ENCODE data around the gene TEK. TPM values are rescaled to one million over a fixed set of nuclear protein-coding genes. Genes with fewer than 3 reads are reported as not detected.

Gene TEK
- total RNA-seq, 2 experiments from 2014 or later: not detected

- Mint-ChIP-seq H3K4me1 (no peaks in the 10 kb centered on the region), H3K27me3 (peaks cover 8% of the 10 kb centered on the region), H3K4me3 (no peak overlapping the region), H3K27ac (no peak overlapping the region), H3K9me3 (ENCODE audit: low read depth) (no peaks in the 10 kb centered on the region), H3K36me3 (no peaks in the 10 kb centered on the region)
- ATAC-seq: no peak
- CTCF ChIA-PET: interaction anchor here (0.8 kb wide), 1 partner anchor 374 kb away, joined by 3 read pairs; no protein-coding TSS in a partner anchor
- no peak for DNase-seq
These were observed 139.7 kb downstream of the TEK start for GRCh38 chr9:27248702-27249101.

GRCh38 chr9:27258662-27259061, 149.6 kb downstream of the TEK start:
- Mint-ChIP-seq H3K4me3 (no peak overlapping the region), H3K27ac (no peak overlapping the region), H3K27me3 (no peaks in the 10 kb centered on the region), H3K9me3 (ENCODE audit: low read depth) (no peaks in the 10 kb centered on the region), H3K4me1 (no peaks in the 10 kb centered on the region), H3K36me3 (no peaks in the 10 kb centered on the region)
- DNase-seq: no peak
- no peak for ATAC-seq
- CTCF ChIA-PET: no interaction called here

- peaks cover 2% of the 10 kb centered on the region for H3K27me3 Mint-ChIP-seq
- H3K4me3 Mint-ChIP-seq: no peak overlapping the region
- ATAC-seq (no peak), DNase-seq (no peak)
- H3K36me3 Mint-ChIP-seq: no peaks in the 10 kb centered on the region
- H3K9me3 Mint-ChIP-seq (ENCODE audit: low read depth): no peaks in the 10 kb centered on the region
- CTCF ChIA-PET: no interaction called here
- no peak overlapping the region for H3K27ac Mint-ChIP-seq
- no peaks in the 10 kb centered on the region for H3K4me1 Mint-ChIP-seq
These were observed 151.9 kb downstream of the TEK start for GRCh38 chr9:27260789-27261516.

- Mint-ChIP-seq H3K4me3 (no peak overlapping the region), H3K27ac (no peak overlapping the region), H3K9me3 (ENCODE audit: low read depth) (no peaks in the 10 kb centered on the region), H3K27me3 (peaks cover 2% of the 10 kb centered on the region), H3K4me1 (no peaks in the 10 kb centered on the region), H3K36me3 (no peaks in the 10 kb centered on the region)
- CTCF ChIA-PET: no interaction called here
- ATAC-seq (no peak), DNase-seq (no peak)
These were observed 152.6 kb downstream of the TEK start for GRCh38 chr9:27261517-27262211.

GRCh38 chr9:27272103-27272502, 163.1 kb downstream of the TEK start:
- CTCF ChIA-PET: interaction anchor here (1.6 kb wide), 1 partner anchor 9 kb away, joined by 3 read pairs; no protein-coding TSS in a partner anchor
- no peak for ATAC-seq

GRCh38 chr9:27273186-27273585, 164.2 kb downstream of the TEK start:
- CTCF ChIA-PET: no interaction called here
- DNase-seq: no peak
- no peak overlapping the region for H3K27ac Mint-ChIP-seq

More at GRCh38 chr9:27272103-27272502, 163.1 kb downstream of the TEK start:
- Mint-ChIP-seq H3K9me3 (ENCODE audit: low read depth) (no peaks in the 10 kb centered on the region), H3K27ac (no peak overlapping the region), H3K4me1 (peaks cover 2% of the 10 kb centered on the region), H3K36me3 (no peaks in the 10 kb centered on the region), H3K4me3 (no peak overlapping the region), H3K27me3 (peaks cover 6% of the 10 kb centered on the region)
- no peak for DNase-seq

GRCh38 chr9:27276193-27277030, 167.4 kb downstream of the TEK start:
- CTCF ChIA-PET: interaction anchor here (0.8 to 1.0 kb wide), 2 partner anchors 110 to 240 kb away, joined by 3 read pairs; no protein-coding TSS in a partner anchor
- no peaks in the 10 kb centered on the region for H3K9me3 Mint-ChIP-seq (ENCODE audit: low read depth)

More at GRCh38 chr9:27273186-27273585, 164.2 kb downstream of the TEK start:
- H3K4me3 Mint-ChIP-seq: no peak overlapping the region
- H3K27me3 Mint-ChIP-seq: peaks cover 9% of the 10 kb centered on the region
- no peaks in the 10 kb centered on the region for H3K9me3 Mint-ChIP-seq (ENCODE audit: low read depth)
- ATAC-seq: no peak
- H3K36me3 Mint-ChIP-seq: no peaks in the 10 kb centered on the region
- H3K4me1 Mint-ChIP-seq: peaks cover 2% of the 10 kb centered on the region

GRCh38 chr9:27278374-27278773, 169.3 kb downstream of the TEK start:
- H3K4me1 Mint-ChIP-seq: peaks cover 2% of the 10 kb centered on the region
- no peak overlapping the region for H3K4me3 Mint-ChIP-seq
- H3K27me3 Mint-ChIP-seq: peaks cover 11% of the 10 kb centered on the region
- ATAC-seq (no peak), DNase-seq (no peak)
- no peak overlapping the region for H3K27ac Mint-ChIP-seq
- no peaks in the 10 kb centered on the region for H3K36me3 Mint-ChIP-seq
- CTCF ChIA-PET: no interaction called here
- H3K9me3 Mint-ChIP-seq (ENCODE audit: low read depth): no peaks in the 10 kb centered on the region

More at GRCh38 chr9:27276193-27277030, 167.4 kb downstream of the TEK start:
- Mint-ChIP-seq H3K36me3 (no peaks in the 10 kb centered on the region), H3K27ac (no peak overlapping the region), H3K27me3 (peaks cover 15% of the 10 kb centered on the region), H3K4me1 (peaks cover 2% of the 10 kb centered on the region), H3K4me3 (no peak overlapping the region)
- no peak for DNase-seq
- no peak for ATAC-seq

GRCh38 chr9:27279611-27280010, 170.6 kb downstream of the TEK start:
- H3K4me1 Mint-ChIP-seq: peaks cover 2% of the 10 kb centered on the region

More at GRCh38 chr9:27279611-27280010, 170.6 kb downstream of the TEK start:
- H3K27ac Mint-ChIP-seq: no peak overlapping the region
- CTCF ChIA-PET: interaction anchor here (0.8 kb wide), 1 partner anchor 482 kb away, joined by 3 read pairs; no protein-coding TSS in a partner anchor
- ATAC-seq: no peak
- H3K27me3 Mint-ChIP-seq: peaks cover 11% of the 10 kb centered on the region
- H3K4me3 Mint-ChIP-seq: no peak overlapping the region
- DNase-seq: no peak
- no peaks in the 10 kb centered on the region for H3K36me3 Mint-ChIP-seq
- no peaks in the 10 kb centered on the region for H3K9me3 Mint-ChIP-seq (ENCODE audit: low read depth)

Other genes with a start within 250 kb of the TEK start
- 10 to 100 TPM; 18.0 to 18.1 TPM for gene CAAP1, start 216.4 kb upstream of the TEK start, total RNA-seq
- 10 to 100 TPM; 36.4 to 44.1 TPM for gene PLAA, start 162.0 kb upstream of the TEK start, total RNA-seq
- 10 to 100 TPM; 11.8 to 12.1 TPM for gene IFT74, start 152.8 kb upstream of the TEK start, total RNA-seq
- not detected for gene LRRC19, start 103.6 kb upstream of the TEK start, total RNA-seq
- not detected for gene EQTN, start 187.9 kb downstream of the TEK start, total RNA-seq